ENCODE data around the gene ASPG. TPM values are rescaled to one million over a fixed set of nuclear protein-coding genes. Genes with fewer than 3 reads are reported as not detected.

Gene ASPG
- polyA plus RNA-seq, 3 donors: 9.6 to 11.0 (median 10.8) TPM

GRCh38 chr14:104073764-104074163 is 11.7 kb upstream of the ASPG start:
- DNase-seq (ENCODE audit: low read depth in 3 of 3, low spot score in 2 of 3): no peak

GRCh38 chr14:104075530-104076151 is 9.9 kb upstream of the ASPG start:
- no peak for DNase-seq (ENCODE audit: low read depth in 3 of 3, low spot score in 2 of 3)

- DNase-seq (ENCODE audit: low read depth in 3 of 3, low spot score in 2 of 3): no peak
Measured at GRCh38 chr14:104076743-104077142, 8.8 kb upstream of the ASPG start.

GRCh38 chr14:104078031-104078455 is 7.5 kb upstream of the ASPG start:
- peak; percentile 75 to 84 (median 80) for DNase-seq (ENCODE audit: low read depth in 3 of 3, low spot score in 2 of 3)

GRCh38 chr14:104080376-104081260 is 4.9 kb upstream of the ASPG start:
- DNase-seq (ENCODE audit: low read depth in 3 of 3, low spot score in 2 of 3): no peak

GRCh38 chr14:104081261-104081835 is 4.2 kb upstream of the ASPG start:
- no peak for DNase-seq (ENCODE audit: low read depth in 3 of 3, low spot score in 2 of 3)

GRCh38 chr14:104081951-104082464 is 3.5 kb upstream of the ASPG start:
- no peak for DNase-seq (ENCODE audit: low read depth in 3 of 3, low spot score in 2 of 3)

GRCh38 chr14:104082807-104083206 is 2.7 kb upstream of the ASPG start:
- DNase-seq (ENCODE audit: low read depth in 3 of 3, low spot score in 2 of 3): no peak

- DNase-seq (ENCODE audit: low read depth in 3 of 3, low spot score in 2 of 3): no peak
Measured at GRCh38 chr14:104084251-104085002, 1.1 kb upstream of the ASPG start.

- DNase-seq (ENCODE audit: low read depth in 3 of 3, low spot score in 2 of 3): no peak
Measured at GRCh38 chr14:104085889-104086201, 345 bp downstream of the ASPG start.

- no peak for DNase-seq (ENCODE audit: low read depth in 3 of 3, low spot score in 2 of 3)
Measured at GRCh38 chr14:104086210-104086660, 735 bp downstream of the ASPG start.

GRCh38 chr14:104086661-104087461 is 1.4 kb downstream of the ASPG start:
- DNase-seq (ENCODE audit: low read depth in 3 of 3, low spot score in 2 of 3): no peak

GRCh38 chr14:104087505-104087904 is 2.0 kb downstream of the ASPG start:
- DNase-seq (ENCODE audit: low read depth in 3 of 3, low spot score in 2 of 3): no peak

GRCh38 chr14:104087981-104088850 is 2.7 kb downstream of the ASPG start:
- DNase-seq (ENCODE audit: low read depth in 3 of 3, low spot score in 2 of 3): no peak

GRCh38 chr14:104090071-104090748 is 4.7 kb downstream of the ASPG start:
- no peak for DNase-seq (ENCODE audit: low read depth in 3 of 3, low spot score in 2 of 3)

GRCh38 chr14:104091061-104091926 is 5.8 kb downstream of the ASPG start:
- DNase-seq (ENCODE audit: low read depth in 3 of 3, low spot score in 2 of 3): no peak

- DNase-seq (ENCODE audit: low read depth in 3 of 3, low spot score in 2 of 3): no peak
Measured at GRCh38 chr14:104091927-104092771, 6.6 kb downstream of the ASPG start.
